Measurements from ENCODE around the gene WASL.

DNA sequence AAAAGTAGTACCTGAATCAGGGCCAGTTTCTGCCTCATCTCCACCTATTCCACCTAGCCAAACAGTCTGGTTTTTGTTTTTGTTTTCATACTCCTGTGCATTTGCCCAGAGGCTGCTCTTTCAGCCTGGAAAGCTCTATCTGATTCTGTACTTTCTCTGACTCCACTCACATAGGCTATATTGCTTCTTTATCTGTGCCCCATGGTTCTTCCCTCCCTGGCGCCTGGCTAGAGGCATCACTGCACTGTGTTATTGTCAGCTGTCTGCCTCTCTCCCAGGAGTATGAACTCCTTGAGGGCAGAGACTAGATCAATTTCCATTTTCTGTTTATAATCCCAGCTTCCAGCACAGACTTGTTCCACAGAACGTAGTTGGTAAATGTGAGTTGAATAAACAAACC is 98.2 kb downstream of the WASL start:
- TF ChIP-seq, protein P1, sequence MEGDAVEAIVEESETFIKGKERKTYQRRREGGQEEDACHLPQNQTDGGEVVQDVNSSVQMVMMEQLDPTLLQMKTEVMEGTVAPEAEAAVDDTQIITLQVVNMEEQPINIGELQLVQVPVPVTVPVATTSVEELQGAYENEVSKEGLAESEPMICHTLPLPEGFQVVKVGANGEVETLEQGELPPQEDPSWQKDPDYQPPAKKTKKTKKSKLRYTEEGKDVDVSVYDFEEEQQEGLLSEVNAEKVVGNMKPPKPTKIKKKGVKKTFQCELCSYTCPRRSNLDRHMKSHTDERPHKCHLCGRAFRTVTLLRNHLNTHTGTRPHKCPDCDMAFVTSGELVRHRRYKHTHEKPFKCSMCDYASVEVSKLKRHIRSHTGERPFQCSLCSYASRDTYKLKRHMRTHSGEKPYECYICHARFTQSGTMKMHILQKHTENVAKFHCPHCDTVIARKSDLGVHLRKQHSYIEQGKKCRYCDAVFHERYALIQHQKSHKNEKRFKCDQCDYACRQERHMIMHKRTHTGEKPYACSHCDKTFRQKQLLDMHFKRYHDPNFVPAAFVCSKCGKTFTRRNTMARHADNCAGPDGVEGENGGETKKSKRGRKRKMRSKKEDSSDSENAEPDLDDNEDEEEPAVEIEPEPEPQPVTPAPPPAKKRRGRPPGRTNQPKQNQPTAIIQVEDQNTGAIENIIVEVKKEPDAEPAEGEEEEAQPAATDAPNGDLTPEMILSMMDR (IDR thresholded peaks at IDR 0.05) = no peak
- TF ChIP-seq POLR2A (IDR thresholded peaks at IDR 0.05) = no peak
- TF ChIP-seq POLR2AphosphoS5 (IDR thresholded peaks at IDR 0.05) = no peak

Data from breast epithelium (tissue), 3 donors.